H1 (cell line): ENCODE measurements around the gene LGALS16.

Experiments used
- HDAC2 ChIP-seq, 2 experiments: fragments of 300-600 bp in 1 of 2; sonication (generic) in 1 of 2; IDR thresholded peaks; 2 replicates each; pipeline ENCODE4 v1.6.1; 2011 to 2012; ENCODE audit warnings: low read depth in 2 of 2, low read length in 2 of 2, mild to moderate bottlenecking in 2 of 2, moderate library complexity in 2 of 2, borderline replicate concordance in 1 of 2, inconsistent platforms in 1 of 2
- POLR2A ChIP-seq, 2 experiments: IDR thresholded peaks; 1 replicate in 1 of 2; 2 replicates in 1 of 2; pipeline ENCODE4 v1.6.1; 2011; ENCODE audit warnings: low read depth in 2 of 2, low read length in 2 of 2, mild to moderate bottlenecking in 2 of 2; ENCODE audit errors: control extremely low read depth in 1 of 2

GRCh38 chr19:39655613-39656012, at the start of gene LGALS16:
- no peak for TF ChIP-seq HDAC2 (IDR thresholded peaks at IDR 0.05; ENCODE audit: borderline replicate concordance in 1 of 2, low read depth in 2 of 2, low read length in 2 of 2)
- TF ChIP-seq POLR2A (IDR thresholded peaks at IDR 0.05; ENCODE audit: control extremely low read depth in 1 of 2, low read depth in 2 of 2, low read length in 2 of 2) = no peak
